DND-41 (cell line): ENCODE data around the gene ADRA2B.

ENCODE experiments used
- ATAC-seq: fragments of 200-7000 bp; cut with Tn5 transposase; 3 replicates; pipeline ENCODE4 v1.9.1; 2021; ENCODE audit warnings: low read depth; ENCODE audit not compliant: insufficient read depth
- DNase-seq: peaks from one replicate; pipeline ENCODE4 v3.0.0-alpha.2; 2020
- H2AFZ ChIP-seq: 2 replicates; pipeline ENCODE4 v1.6.0; 2012; ENCODE audit warnings: low read depth, low read length
- H3K27ac ChIP-seq: 2 replicates; pipeline ENCODE4 v1.5.1; 2012; ENCODE audit warnings: low read length, inconsistent platforms
- H3K27me3 ChIP-seq: fragments of 200-600 bp; sonication (generic); 2 replicates; pipeline ENCODE4 v1.6.0; 2012; ENCODE audit warnings: low read length, mild to moderate bottlenecking, inconsistent platforms; ENCODE audit not compliant: insufficient read depth, poor library complexity
- H3K36me3 ChIP-seq: 2 replicates; pipeline ENCODE4 v1.5.1; 2012; ENCODE audit warnings: low read length, inconsistent platforms; ENCODE audit not compliant: insufficient read depth
- H3K4me1 ChIP-seq: 2 replicates; pipeline ENCODE4 v1.5.1; 2012; ENCODE audit warnings: mild to moderate bottlenecking, low read length; ENCODE audit not compliant: insufficient read depth
- H3K4me2 ChIP-seq: 2 replicates; pipeline ENCODE4 v1.6.0; 2012; ENCODE audit warnings: mild to moderate bottlenecking, moderate library complexity, low read length, inconsistent platforms; ENCODE audit not compliant: insufficient read depth
- H3K4me3 ChIP-seq, 2 experiments: fragments of 200-600 bp in 1 of 2; shearing (Covaris generic) in 1 of 2; 2 replicates each; pipeline ENCODE4 v1.5.1; 2012 to 2016; ENCODE audit warnings: inconsistent platforms in 2 of 2, low read length in 2 of 2, mild to moderate bottlenecking in 2 of 2, low read depth in 1 of 2, moderate library complexity in 1 of 2
- H3K79me2 ChIP-seq: 2 replicates; pipeline ENCODE4 v1.6.0; 2012; ENCODE audit warnings: low read length, inconsistent platforms; ENCODE audit not compliant: insufficient read depth
- H3K9ac ChIP-seq: 2 replicates; pipeline ENCODE4 v1.6.0; 2012; ENCODE audit warnings: low read depth, mild to moderate bottlenecking, inconsistent platforms, low read length, moderate library complexity
- H3K9me3 ChIP-seq: 2 replicates; pipeline ENCODE4 v1.5.1; 2012; ENCODE audit warnings: low read length, moderate library complexity, mild to moderate bottlenecking, inconsistent platforms; ENCODE audit not compliant: insufficient read depth, severe bottlenecking
- H4K20me1 ChIP-seq: 2 replicates; pipeline ENCODE4 v1.6.0; 2012; ENCODE audit warnings: low read length; ENCODE audit not compliant: insufficient read depth
- EZH2 ChIP-seq: IDR thresholded peaks from 3 replicates; pipeline ENCODE4 v1.6.1; 2012; ENCODE audit warnings: borderline replicate concordance, low read depth, mild to moderate bottlenecking, moderate library complexity, low read length, inconsistent platforms; ENCODE audit not compliant: severe bottlenecking
- TF ChIP-seq, protein P1 (sequence below): IDR thresholded peaks from 2 replicates; pipeline ENCODE4 v1.5.1; 2012; ENCODE audit warnings: borderline replicate concordance, low read length, moderate library complexity, mild to moderate bottlenecking; ENCODE audit not compliant: poor library complexity, severe bottlenecking; ENCODE audit errors: extremely low read depth

ADRA2B gene

DNA sequence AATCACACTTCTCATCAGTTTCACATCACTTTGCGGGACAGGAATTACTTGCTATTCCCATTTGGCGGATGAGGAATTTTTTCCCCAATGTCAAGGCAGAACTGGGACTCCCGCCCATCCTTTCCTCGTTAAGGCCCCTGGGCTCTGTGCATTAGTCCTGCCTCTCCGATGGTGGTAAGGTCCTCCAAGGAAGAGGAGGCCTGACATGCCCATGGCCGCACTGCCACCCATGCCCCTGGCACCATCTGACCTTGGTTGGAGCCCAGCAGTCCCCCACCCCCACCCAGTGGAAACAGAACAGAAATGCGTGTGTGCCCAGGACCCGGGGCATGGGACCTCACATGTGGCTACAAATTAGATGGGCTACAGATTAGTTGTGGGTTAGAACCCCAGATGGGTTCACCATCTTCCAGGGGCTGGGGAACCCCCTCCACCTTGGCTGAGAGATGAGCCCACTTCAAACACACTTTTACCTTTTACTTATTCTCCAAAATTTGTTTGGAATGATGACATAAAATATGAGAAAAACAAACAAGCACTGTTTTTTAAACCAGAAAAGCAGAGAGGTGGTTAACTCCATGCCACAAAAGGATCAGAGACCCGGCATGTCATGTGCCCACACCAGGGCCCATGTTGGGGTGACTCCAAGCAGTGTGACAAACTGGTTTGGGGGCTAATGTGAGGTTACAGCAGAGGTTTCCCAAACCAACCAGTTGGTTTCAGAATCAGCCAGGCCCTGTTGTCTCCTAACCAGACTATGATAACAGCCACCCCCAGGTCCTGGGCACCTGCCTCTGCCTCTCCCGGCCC lies 39.8 kb upstream of the ADRA2B start:
- Histone ChIP-seq H3K4me2 (no peak overlapping the region), H3K4me3 (no peak overlapping the region), H3K9me3 (no peaks in the 10 kb centered on the region), H3K27me3 (no peaks in the 10 kb centered on the region), H3K27ac (no peak overlapping the region), H3K9ac (no peak overlapping the region), H3K79me2 (no peaks in the 10 kb centered on the region), H3K36me3 (no peaks in the 10 kb centered on the region), H2AFZ (no peak overlapping the region), H4K20me1 (no peaks in the 10 kb centered on the region; the same call in 1 of the 2 replicates), H3K4me1 (peaks cover 18% of the 10 kb centered on the region)
- no peak for TF ChIP-seq EZH2
- TF ChIP-seq, protein P1, sequence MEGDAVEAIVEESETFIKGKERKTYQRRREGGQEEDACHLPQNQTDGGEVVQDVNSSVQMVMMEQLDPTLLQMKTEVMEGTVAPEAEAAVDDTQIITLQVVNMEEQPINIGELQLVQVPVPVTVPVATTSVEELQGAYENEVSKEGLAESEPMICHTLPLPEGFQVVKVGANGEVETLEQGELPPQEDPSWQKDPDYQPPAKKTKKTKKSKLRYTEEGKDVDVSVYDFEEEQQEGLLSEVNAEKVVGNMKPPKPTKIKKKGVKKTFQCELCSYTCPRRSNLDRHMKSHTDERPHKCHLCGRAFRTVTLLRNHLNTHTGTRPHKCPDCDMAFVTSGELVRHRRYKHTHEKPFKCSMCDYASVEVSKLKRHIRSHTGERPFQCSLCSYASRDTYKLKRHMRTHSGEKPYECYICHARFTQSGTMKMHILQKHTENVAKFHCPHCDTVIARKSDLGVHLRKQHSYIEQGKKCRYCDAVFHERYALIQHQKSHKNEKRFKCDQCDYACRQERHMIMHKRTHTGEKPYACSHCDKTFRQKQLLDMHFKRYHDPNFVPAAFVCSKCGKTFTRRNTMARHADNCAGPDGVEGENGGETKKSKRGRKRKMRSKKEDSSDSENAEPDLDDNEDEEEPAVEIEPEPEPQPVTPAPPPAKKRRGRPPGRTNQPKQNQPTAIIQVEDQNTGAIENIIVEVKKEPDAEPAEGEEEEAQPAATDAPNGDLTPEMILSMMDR, result no peak
- peak; percentile 18; the same call in 1 of the 3 replicates for ATAC-seq
- no peak for DNase-seq

DNA sequence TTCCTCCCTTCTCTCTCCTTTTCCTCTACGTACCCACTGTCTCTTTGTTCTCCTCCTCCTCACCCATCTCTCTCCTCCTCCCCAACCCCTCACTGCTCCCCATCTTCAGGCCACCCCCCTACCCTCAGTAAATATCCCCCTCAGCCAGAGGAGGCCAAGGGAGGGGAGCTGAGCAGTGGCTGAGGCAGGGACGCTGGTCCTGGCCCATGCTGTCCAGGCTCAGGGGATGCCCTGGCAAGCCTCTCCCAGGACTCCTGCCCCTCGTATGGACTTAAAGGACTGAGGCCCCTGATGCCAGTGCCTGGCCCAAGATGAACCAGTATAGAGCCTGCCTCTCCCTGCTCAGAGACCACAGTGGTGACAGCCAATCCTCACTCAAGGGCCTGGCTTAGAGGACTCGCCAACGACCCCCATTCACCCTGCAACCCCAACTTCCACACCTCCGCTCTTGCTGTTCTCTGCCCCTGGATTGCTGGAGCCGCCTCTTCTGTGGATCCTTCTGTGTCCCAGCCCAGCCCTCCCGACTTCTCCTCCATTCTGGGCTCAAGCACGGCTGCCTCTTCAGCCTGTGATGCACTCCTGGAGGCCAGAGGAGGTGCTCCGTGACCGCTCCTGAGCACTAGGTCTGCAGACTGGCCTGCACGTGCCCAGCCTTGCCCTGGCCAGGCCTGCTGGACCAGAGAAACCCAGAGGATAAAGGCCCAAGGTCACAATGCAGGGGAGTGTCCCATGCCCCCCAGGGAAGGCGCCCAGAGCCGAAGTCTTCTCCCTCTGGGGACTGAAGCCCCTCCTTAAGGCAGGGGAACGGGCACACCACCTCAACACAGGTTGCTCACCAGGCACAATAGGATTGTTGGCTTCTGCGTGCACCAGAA lies 38.4 kb upstream of the ADRA2B start:
- no peaks in the 10 kb centered on the region; the same call in 1 of the 2 replicates for H4K20me1 ChIP-seq
- no peaks in the 10 kb centered on the region for H3K9me3 ChIP-seq
- H3K4me2 ChIP-seq, result no peak overlapping the region
- no peak overlapping the region for H3K27ac ChIP-seq
- H3K4me1 ChIP-seq, result peaks cover 19% of the 10 kb centered on the region
- no peak for TF ChIP-seq EZH2
- TF ChIP-seq, protein P1, result no peak
- H3K79me2 ChIP-seq, result no peaks in the 10 kb centered on the region
- no peak for DNase-seq
- H3K27me3 ChIP-seq, result no peaks in the 10 kb centered on the region
- no peak overlapping the region for H2AFZ ChIP-seq
- H3K36me3 ChIP-seq, result no peaks in the 10 kb centered on the region
- no peak for ATAC-seq
- no peak overlapping the region for H3K9ac ChIP-seq
- H3K4me3 ChIP-seq, result no peak overlapping the region

DNA sequence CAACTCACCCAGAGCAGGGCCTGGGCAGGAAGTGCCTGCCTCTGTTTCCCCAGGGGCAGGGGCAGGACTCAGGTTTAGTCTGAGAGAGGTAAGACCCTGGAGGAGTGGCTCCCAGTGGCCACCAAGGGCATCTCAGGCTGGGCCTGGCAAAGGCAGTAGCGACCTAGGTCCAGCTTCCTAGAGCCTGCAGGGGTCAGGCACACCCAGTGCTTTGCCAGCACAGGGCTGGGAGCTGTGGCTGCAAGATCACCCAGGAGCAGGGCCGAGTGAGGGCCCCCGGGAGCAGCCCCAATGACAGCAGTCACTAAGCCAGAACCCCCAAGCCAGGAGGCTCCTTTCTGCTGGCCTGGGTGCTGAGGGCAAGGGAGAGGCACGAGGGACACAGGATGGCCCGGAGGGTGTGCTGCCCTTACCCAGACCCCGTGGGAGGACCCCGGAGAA lies 37.6 kb upstream of the ADRA2B start:
- no peak for TF ChIP-seq EZH2
- TF ChIP-seq, protein P1, result peak; percentile 6
- Histone ChIP-seq H3K4me2 (no peak overlapping the region), H3K4me3 (no peak overlapping the region), H3K9me3 (no peaks in the 10 kb centered on the region), H3K36me3 (no peaks in the 10 kb centered on the region), H3K4me1 (peaks cover 12% of the 10 kb centered on the region), H3K79me2 (no peaks in the 10 kb centered on the region), H3K27ac (no peak overlapping the region), H4K20me1 (no peaks in the 10 kb centered on the region; the same call in 1 of the 2 replicates), H2AFZ (no peak overlapping the region), H3K9ac (no peak overlapping the region), H3K27me3 (no peaks in the 10 kb centered on the region)
- DNase-seq (no peak), ATAC-seq (no peak)
